GM18861 (cell line): Measurements from ENCODE around the gene SUGT1.
"Not testable (repeated sequence)": the region's sequence is repeated elsewhere in the genome, so short reads cannot be mapped to it uniquely, and the experiment has no call there.

Source experiments
- ATAC-seq: cut with Tn5 transposase; IDR thresholded peaks from one replicate; pipeline ENCODE4 v1.9.1; 2021; ENCODE audit not compliant: unreplicated experiment

The SUGT1 gene

GRCh38 chr13:52652196-52652979 is at the start of gene SUGT1:
TSS of gene SUGT1 (plus strand) at chr13:52652836. CDS start at chr13:52652921, 85 bp downstream.
- ATAC-seq = peak; percentile 93

GRCh38 chr13:52603316-52603715 is 49.3 kb upstream of the SUGT1 start:
- ATAC-seq = not testable (repeated sequence)

GRCh38 chr13:52606126-52606525 is 46.5 kb upstream of the SUGT1 start:
- not testable (repeated sequence) for ATAC-seq

- ATAC-seq = not testable (repeated sequence)
Observed at GRCh38 chr13:52606795-52607194, 45.8 kb upstream of the SUGT1 start.

- ATAC-seq = not testable (repeated sequence)
Observed at GRCh38 chr13:52608184-52608583, 44.5 kb upstream of the SUGT1 start.

- peak; percentile 82 for ATAC-seq
Observed at GRCh38 chr13:52609013-52609606, 43.5 kb upstream of the SUGT1 start.

- not testable (repeated sequence) for ATAC-seq
Observed at GRCh38 chr13:52610158-52610557, 42.5 kb upstream of the SUGT1 start.

- no peak for ATAC-seq
Observed at GRCh38 chr13:52615134-52615801, 37.4 kb upstream of the SUGT1 start.

- ATAC-seq = no peak
Observed at GRCh38 chr13:52615812-52616211, 36.8 kb upstream of the SUGT1 start.

GRCh38 chr13:52617070-52618060 is 35.3 kb upstream of the SUGT1 start:
- peak; percentile 96 for ATAC-seq

- peak; percentile 48 for ATAC-seq
Observed at GRCh38 chr13:52631083-52631690, 21.4 kb upstream of the SUGT1 start.

- no peak for ATAC-seq
Observed at GRCh38 chr13:52638666-52639328, 13.8 kb upstream of the SUGT1 start.

GRCh38 chr13:52642131-52642530 is 10.5 kb upstream of the SUGT1 start, which contains the start of gene HNRNPA1L2:
TSS of gene HNRNPA1L2 (plus strand) at chr13:52642431. CDS start at chr13:52642493, 62 bp downstream.
- ATAC-seq = no peak

GRCh38 chr13:52644108-52644507 is 8.5 kb upstream of the SUGT1 start:
- no peak for ATAC-seq

- no peak for ATAC-seq
Observed at GRCh38 chr13:52646967-52647366, 5.7 kb upstream of the SUGT1 start.

- ATAC-seq = no peak
Observed at GRCh38 chr13:52650731-52651130, 1.9 kb upstream of the SUGT1 start.

GRCh38 chr13:52651897-52652195 is 790 bp upstream of the SUGT1 start:
- no peak for ATAC-seq

GRCh38 chr13:52652980-52653303 is 306 bp downstream of the SUGT1 start:
- peak; percentile 19 for ATAC-seq

GRCh38 chr13:52659340-52659739 is 6.7 kb downstream of the SUGT1 start:
- no peak for ATAC-seq

GRCh38 chr13:52664272-52664671 is 11.6 kb downstream of the SUGT1 start:
- ATAC-seq = no peak
